Measurements from ENCODE around the gene B3GALT2. TPM values are rescaled to one million over a fixed set of nuclear protein-coding genes. Genes with fewer than 3 reads are reported as not detected.

The B3GALT2 gene
- total and polyA plus RNA-seq, 5 donors, result 25.5 to 73.5 (median 54.9) TPM

DNA sequence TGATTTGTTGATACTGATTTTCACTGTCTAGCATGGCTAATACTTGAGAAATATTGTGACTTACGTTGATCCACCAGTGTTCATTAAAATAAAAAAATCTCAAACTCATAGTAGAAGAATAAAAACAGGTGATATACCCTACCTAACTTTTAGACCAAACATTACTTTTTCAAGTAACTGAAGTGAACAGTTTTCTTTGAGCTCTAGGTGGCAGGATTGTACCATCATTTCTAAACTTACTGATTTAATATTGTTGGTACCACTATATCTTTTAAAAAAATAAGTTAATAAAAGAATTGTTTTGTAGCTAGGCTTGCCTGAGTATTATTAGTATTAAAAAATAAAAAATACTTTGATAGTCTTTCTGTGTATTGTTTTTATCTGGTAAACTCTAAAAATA lies 43.1 kb downstream of the B3GALT2 start:
- intact Hi-C loops (cut with DNase I), result no loop called here
- H3K27ac ChIP-seq (ENCODE audit: low read length), result no peak overlapping the region
- 77% methylated on average over 1 of the region's 1 CpG for WGBS
- DNase-seq (no peak), ATAC-seq (no peak)
- no peaks in the 10 kb centered on the region for H3K27me3 ChIP-seq (ENCODE audit: control insufficient read depth, insufficient read depth)
- H3K4me3 ChIP-seq (ENCODE audit: low read length), result no peak overlapping the region
- H3K9me3 ChIP-seq (ENCODE audit: control insufficient read depth, low read length), result no peaks in the 10 kb centered on the region
- no peaks in the 10 kb centered on the region for H3K4me1 ChIP-seq (ENCODE audit: control insufficient read depth, insufficient read depth, low read length)

DNA sequence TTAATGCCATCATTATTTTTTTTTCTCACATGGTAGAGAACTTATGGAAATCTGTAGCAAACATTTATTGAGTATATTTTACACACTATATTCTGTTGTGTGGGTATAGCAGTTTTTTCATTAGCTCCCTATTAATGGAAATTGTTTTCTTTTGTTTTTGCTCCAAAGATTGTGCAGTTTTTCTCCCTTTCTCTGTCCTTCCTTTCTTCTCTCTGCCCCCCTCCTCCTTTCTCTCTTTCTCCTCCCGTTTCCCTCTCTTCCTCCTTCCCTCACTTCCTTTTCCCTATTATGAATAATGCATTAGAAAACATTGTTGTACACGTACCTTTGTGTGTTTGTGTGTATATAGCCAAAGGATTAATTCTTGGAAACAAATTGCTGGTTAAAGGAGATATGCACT lies 44.0 kb downstream of the B3GALT2 start:
- intact Hi-C loops (cut with DNase I), result no loop called here
- WGBS, result 50% methylated on average over 2 of the region's 2 CpGs

DNA sequence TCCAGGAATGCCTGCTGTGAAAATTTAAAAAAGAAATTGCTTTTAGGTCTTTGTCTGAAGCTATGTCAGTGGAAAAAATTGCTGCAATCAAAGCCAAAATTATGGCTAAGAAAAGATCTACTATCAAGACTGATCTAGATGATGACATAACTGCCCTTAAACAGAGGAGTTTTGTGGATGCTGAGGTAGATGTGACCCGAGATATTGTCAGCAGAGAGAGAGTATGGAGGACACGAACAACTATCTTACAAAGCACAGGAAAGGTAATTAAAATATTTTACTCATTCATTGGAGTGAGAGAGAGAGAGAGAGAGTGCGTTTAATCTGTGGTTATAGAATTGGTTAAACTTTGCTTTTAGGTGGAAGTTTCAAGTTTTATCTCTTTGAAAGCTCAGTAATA lies 44.6 kb downstream of the B3GALT2 start:
- no peaks in the 10 kb centered on the region for H3K9me3 ChIP-seq (ENCODE audit: control insufficient read depth, low read length)
- intact Hi-C loops (cut with DNase I), result no loop called here
- no peak for ATAC-seq
- WGBS, result 71% methylated on average over 3 of the region's 3 CpGs
- DNase-seq, result no peak
- H3K4me3 ChIP-seq (ENCODE audit: low read length), result no peak overlapping the region
- H3K4me1 ChIP-seq (ENCODE audit: control insufficient read depth, insufficient read depth, low read length), result no peaks in the 10 kb centered on the region
- no peaks in the 10 kb centered on the region for H3K27me3 ChIP-seq (ENCODE audit: control insufficient read depth, insufficient read depth)
- H3K27ac ChIP-seq (ENCODE audit: low read length), result no peak overlapping the region

More for the DNA sequence above, 44.0 kb downstream of the B3GALT2 start:
- Histone ChIP-seq H3K4me3 (ENCODE audit: low read length) (no peak overlapping the region), H3K9me3 (ENCODE audit: control insufficient read depth, low read length) (no peaks in the 10 kb centered on the region), H3K27me3 (ENCODE audit: control insufficient read depth, insufficient read depth) (no peaks in the 10 kb centered on the region), H3K4me1 (ENCODE audit: control insufficient read depth, insufficient read depth, low read length) (no peaks in the 10 kb centered on the region), H3K27ac (ENCODE audit: low read length) (no peak overlapping the region)
- DNase-seq (no peak), ATAC-seq (no peak)

DNA sequence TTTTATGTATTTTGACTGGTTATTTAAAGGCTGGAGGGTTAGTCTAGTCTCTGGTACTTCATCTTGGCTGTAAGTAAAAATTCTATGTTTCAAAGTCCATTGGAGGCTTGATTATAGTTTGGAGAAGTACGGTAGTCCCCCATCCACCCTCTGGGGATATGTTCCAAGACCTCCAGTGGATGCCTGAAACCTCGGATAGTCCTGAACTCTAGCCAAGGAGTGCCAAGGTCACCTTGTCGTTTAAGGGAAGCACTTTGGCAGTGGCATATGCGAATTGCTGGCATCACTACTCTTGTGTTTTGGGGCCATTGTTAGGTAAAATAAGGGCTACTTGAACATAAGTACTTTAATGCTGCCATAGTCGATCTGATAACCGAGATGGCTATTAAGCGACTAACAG lies 46.2 kb downstream of the B3GALT2 start:
- Histone ChIP-seq H3K4me1 (ENCODE audit: control insufficient read depth, insufficient read depth, low read length) (no peaks in the 10 kb centered on the region), H3K27me3 (ENCODE audit: control insufficient read depth, insufficient read depth) (no peaks in the 10 kb centered on the region), H3K9me3 (ENCODE audit: control insufficient read depth, low read length) (no peaks in the 10 kb centered on the region), H3K27ac (ENCODE audit: low read length) (no peak overlapping the region), H3K4me3 (ENCODE audit: low read length) (no peak overlapping the region)
- WGBS, result 75% methylated on average over 7 of the region's 7 CpGs
- ATAC-seq (no peak), DNase-seq (no peak)
- intact Hi-C loops (cut with DNase I), result no loop called here

DNA sequence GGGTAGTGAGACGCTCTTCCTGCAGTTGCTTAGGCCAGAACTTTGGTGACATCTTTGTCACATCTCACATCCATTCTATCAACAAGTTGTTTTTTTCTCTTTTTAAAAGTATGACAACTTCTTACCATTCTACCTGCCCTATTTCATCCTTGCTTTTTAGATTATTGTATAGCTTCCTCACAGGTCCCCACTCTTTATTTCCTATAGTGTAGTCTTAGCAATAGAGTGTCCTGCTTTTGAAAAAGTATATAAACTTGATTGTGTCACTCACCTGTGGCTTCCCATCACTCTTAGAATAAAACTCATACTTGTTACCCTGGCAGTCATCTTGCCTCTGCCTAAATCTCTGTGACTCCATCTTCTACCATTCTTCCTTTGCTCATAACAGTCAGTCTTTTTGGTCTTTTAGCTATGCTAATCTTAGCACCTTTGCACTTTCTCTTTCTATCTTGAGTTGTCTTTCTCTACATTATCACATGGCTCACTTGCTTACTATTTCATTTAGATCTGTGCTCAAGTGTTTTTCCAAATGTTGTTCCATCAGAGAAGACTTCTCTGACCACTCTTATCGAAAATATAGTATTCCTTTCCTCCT lies 55.0 kb downstream of the B3GALT2 start:
- intact Hi-C loops (cut with DNase I), result no loop called here
- ATAC-seq (no peak), DNase-seq (no peak)
- Histone ChIP-seq H3K4me1 (ENCODE audit: control insufficient read depth, insufficient read depth, low read length) (no peaks in the 10 kb centered on the region), H3K9me3 (ENCODE audit: control insufficient read depth, low read length) (no peaks in the 10 kb centered on the region), H3K4me3 (ENCODE audit: low read length) (no peak overlapping the region), H3K27me3 (ENCODE audit: control insufficient read depth, insufficient read depth) (no peaks in the 10 kb centered on the region), H3K27ac (ENCODE audit: low read length) (no peak overlapping the region)
- WGBS, result 97% methylated on average over 2 of the region's 2 CpGs

Small RNAs within 50 kb of the gene (microRNA-seq; reads per million reads assigned to microRNA genes)
- gene MIR1278, result 0 reads per million in 2 donors

Other genes starting within 250 kb of the B3GALT2 start
- 10 to 100 TPM; 34.2 to 39.4 (median 36.7) TPM for gene UCHL5, start 127.3 kb downstream of the B3GALT2 start, total RNA-seq
- 26.9 TPM for gene UCHL5, start 127.3 kb downstream of the B3GALT2 start, polyA plus RNA-seq
- 10 to 100 TPM; 50.7 to 60.8 (median 58.0) TPM for gene RO60, start 127.0 kb downstream of the B3GALT2 start, total RNA-seq
- gene RO60, start 127.0 kb downstream of the B3GALT2 start, polyA plus RNA-seq, result 11.1 TPM
- 10 to 100 TPM; 25.3 to 32.7 (median 30.2) TPM for gene GLRX2, start 81.2 kb downstream of the B3GALT2 start, total RNA-seq
- 37.3 TPM for gene GLRX2, start 81.2 kb downstream of the B3GALT2 start, polyA plus RNA-seq
- 10 to 100 TPM; 53.5 to 60.9 (median 55.4) TPM for gene CDC73, start 64.6 kb downstream of the B3GALT2 start, total RNA-seq
- gene CDC73, start 64.6 kb downstream of the B3GALT2 start, polyA plus RNA-seq, result 12.4 TPM

Data from right cardiac atrium (tissue), 5 donors.